Measurements from ENCODE around the gene RSPH10B.
"Not testable (repeated sequence)": the region's sequence is repeated elsewhere in the genome, so short reads cannot be mapped to it uniquely, and the experiment has no call there.

The RSPH10B gene

GRCh38 chr7:6007386-6007785 is 36.9 kb upstream of the RSPH10B start:
- TF ChIP-seq CTCF (IDR thresholded peaks at IDR 0.05) = no peak
- Histone ChIP-seq H3K4me3 (no peak overlapping the region), H3K27ac (no peak overlapping the region)
- no peak for DNase-seq (ENCODE audit: low spot score)

GRCh38 chr7:5997210-5997808 is 26.8 kb upstream of the RSPH10B start:
- H3K27ac ChIP-seq = no peak overlapping the region
- no peak for DNase-seq (ENCODE audit: low spot score)

GRCh38 chr7:5987061-5987460 is 16.6 kb upstream of the RSPH10B start:
- not testable (repeated sequence) for DNase-seq (ENCODE audit: low spot score); H3K4me3 ChIP-seq; H3K27ac ChIP-seq

More at GRCh38 chr7:5997210-5997808, 26.8 kb upstream of the RSPH10B start:
- peak; percentile 42 for TF ChIP-seq CTCF (IDR thresholded peaks at IDR 0.05)
- no peak overlapping the region for H3K4me3 ChIP-seq

- DNase-seq (ENCODE audit: low spot score); H3K4me3 ChIP-seq; H3K27ac ChIP-seq: not testable (repeated sequence)
These were observed 9.3 kb upstream of the RSPH10B start for GRCh38 chr7:5979680-5980314.

- H3K27ac ChIP-seq; DNase-seq (ENCODE audit: low spot score): not testable (repeated sequence)
These were observed 3.1 kb upstream of the RSPH10B start for GRCh38 chr7:5973580-5973979.

GRCh38 chr7:5963810-5964209 is 6.7 kb downstream of the RSPH10B start:
- not testable (repeated sequence) for DNase-seq (ENCODE audit: low spot score); H3K27ac ChIP-seq; H3K4me3 ChIP-seq

More at GRCh38 chr7:5973580-5973979, 3.1 kb upstream of the RSPH10B start:
- H3K4me3 ChIP-seq = not testable (repeated sequence)

GRCh38 chr7:5963205-5963604 is 7.3 kb downstream of the RSPH10B start:
- DNase-seq (ENCODE audit: low spot score); H3K4me3 ChIP-seq; H3K27ac ChIP-seq: not testable (repeated sequence)

- H3K4me3 ChIP-seq; H3K27ac ChIP-seq; DNase-seq (ENCODE audit: low spot score): not testable (repeated sequence)
These were observed 35.5 kb downstream of the RSPH10B start for GRCh38 chr7:5934945-5935450.

- H3K27ac ChIP-seq; DNase-seq (ENCODE audit: low spot score); H3K4me3 ChIP-seq: not testable (repeated sequence)
These were observed 38.4 kb downstream of the RSPH10B start for GRCh38 chr7:5931905-5932644.

- DNase-seq (ENCODE audit: low spot score); H3K4me3 ChIP-seq; H3K27ac ChIP-seq: not testable (repeated sequence)
These were observed 39.2 kb downstream of the RSPH10B start for GRCh38 chr7:5931250-5931649.

- not testable (repeated sequence) for H3K4me3 ChIP-seq; H3K27ac ChIP-seq; DNase-seq (ENCODE audit: low spot score)
These were observed 40.2 kb downstream of the RSPH10B start for GRCh38 chr7:5930290-5930689.

- not testable (repeated sequence) for H3K4me3 ChIP-seq; H3K27ac ChIP-seq; DNase-seq (ENCODE audit: low spot score)
These were observed 44.1 kb downstream of the RSPH10B start for GRCh38 chr7:5926263-5926870.

- H3K27ac ChIP-seq; H3K4me3 ChIP-seq; DNase-seq (ENCODE audit: low spot score): not testable (repeated sequence)
These were observed 45.9 kb downstream of the RSPH10B start for GRCh38 chr7:5924630-5925029.

- H3K4me3 ChIP-seq; H3K27ac ChIP-seq; DNase-seq (ENCODE audit: low spot score): not testable (repeated sequence)
These were observed 46.3 kb downstream of the RSPH10B start for GRCh38 chr7:5924180-5924579.

GRCh38 chr7:5916529-5916928 is 54.0 kb downstream of the RSPH10B start:
- H3K4me3 ChIP-seq; H3K27ac ChIP-seq; DNase-seq (ENCODE audit: low spot score): not testable (repeated sequence)

- not testable (repeated sequence) for DNase-seq (ENCODE audit: low spot score); H3K4me3 ChIP-seq; H3K27ac ChIP-seq
These were observed 61.7 kb downstream of the RSPH10B start for GRCh38 chr7:5908835-5909234.

Data from coronary artery (tissue), 2 donors.